CD4-positive, alpha-beta T cell (primary cell): ENCODE results near the gene HIPK2. TPM values are rescaled to one million over a fixed set of nuclear protein-coding genes. Genes with fewer than 3 reads are reported as not detected.

Source experiments
- ATAC-seq: fragments of 200-7000 bp; cut with Tn5 transposase; one replicate; pipeline ENCODE4 v1.10.0; 2022; ENCODE audit warnings: mild to moderate bottlenecking; ENCODE audit not compliant: poor library complexity
- CTCF ChIA-PET: fragments of 350-600 bp; sonication (Branson Sonifier 250); formaldehyde crosslinking; loops from one replicate; lab custom pipeline; 2021; ENCODE audit warnings: antibody characterized with exemption, inconsistent platforms; lab: Charles Lee
- POLR2A ChIA-PET: fragments of 350-600 bp; sonication (Branson Sonifier 250); formaldehyde crosslinking; loops from one replicate; lab custom pipeline; 2021; ENCODE audit warnings: antibody characterized with exemption, inconsistent platforms; lab: Charles Lee
- DNase-seq, 14 experiments: peaks; one replicate each; pipeline ENCODE4 v3.0.0-alpha.2; 2013 to 2020; ENCODE audit warnings: mixed read lengths in 2 of 14
- H3K27ac ChIP-seq, 2 donors: one replicate each; pipeline versions ENCODE4 v1.5.1 to v1.7.0; 2013; ENCODE audit warnings: low read length in 2 of 2, low read depth in 1 of 2, mild to moderate bottlenecking in 1 of 2
- H3K27me3 ChIP-seq, 2 experiments: 1 replicate in 1 of 2; 2 replicates in 1 of 2; pipeline versions ENCODE4 v1.6.1 to v1.7.0; 2013; ENCODE audit warnings: low read length in 2 of 2, control low read depth in 1 of 2, mild to moderate bottlenecking in 1 of 2, moderate library complexity in 1 of 2; ENCODE audit not compliant: insufficient read depth in 2 of 2, control insufficient read depth in 1 of 2
- H3K36me3 ChIP-seq: one replicate; pipeline ENCODE4 v1.6.1; 2013; ENCODE audit warnings: low read length, control low read depth; ENCODE audit not compliant: insufficient read depth
- H3K4me1 ChIP-seq: one replicate; pipeline ENCODE4 v1.6.1; 2013; ENCODE audit warnings: low read length, control low read depth; ENCODE audit not compliant: insufficient read depth
- H3K4me3 ChIP-seq: one replicate; pipeline ENCODE4 v1.5.1; 2013; ENCODE audit warnings: mild to moderate bottlenecking, low read length, moderate library complexity
- H3K9me3 ChIP-seq, 2 experiments: 1 replicate in 1 of 2; 2 replicates in 1 of 2; pipeline versions ENCODE4 v1.6.1 to v1.7.0; 2013; ENCODE audit warnings: low read length in 2 of 2, mild to moderate bottlenecking in 2 of 2, control low read depth in 1 of 2, moderate library complexity in 1 of 2; ENCODE audit not compliant: control insufficient read depth in 1 of 2, insufficient read depth in 1 of 2
- H3K27ac Mint-ChIP-seq: one replicate; pipeline ENCODE4 v1.8.0; 2020; ENCODE audit warnings: mixed read lengths
- H3K27me3 Mint-ChIP-seq: one replicate; pipeline ENCODE4 v1.8.0; 2021; ENCODE audit warnings: mixed read lengths
- H3K36me3 Mint-ChIP-seq: one replicate; pipeline ENCODE4 v1.8.0; 2021; ENCODE audit warnings: low read depth, mixed read lengths
- H3K4me1 Mint-ChIP-seq: one replicate; pipeline ENCODE4 v1.8.0; 2021; ENCODE audit warnings: low read depth, mixed read lengths
- H3K4me3 Mint-ChIP-seq: one replicate; pipeline ENCODE4 v1.8.0; 2020; ENCODE audit warnings: mild to moderate bottlenecking, mixed read lengths
- H3K9me3 Mint-ChIP-seq: one replicate; pipeline ENCODE4 v1.8.0; 2020; ENCODE audit warnings: mixed read lengths
- intact Hi-C, 2 experiments: fragments of 100-400 bp; cut with DNase I in 1 of 2; cut with micrococcal nuclease in 1 of 2; formaldehyde crosslinking; loops; one replicate each; pipeline versions ENCODE4 v1.15.1 to v1.9.0; 2023 to 2025; cut with DNase I, micrococcal nuclease
- total RNA-seq, 174 experiments: library from RNA in 2 of 174; stranded (reverse) in 2 of 174; gene quantifications; one replicate each; pipeline ENCODE4 v1.2.3 and lab custom pipeline; 2021 to 2026
- TF ChIP-seq, protein P1 (sequence below): fragments of 200-600 bp; IDR thresholded peaks from one replicate; pipeline ENCODE4 v1.8.0; 2022; ENCODE audit warnings: antibody characterized with exemption, mild to moderate bottlenecking

HIPK2 gene
- total RNA-seq, 2 experiments from 2014 or later: 36.5 to 37.0 TPM

DNA sequence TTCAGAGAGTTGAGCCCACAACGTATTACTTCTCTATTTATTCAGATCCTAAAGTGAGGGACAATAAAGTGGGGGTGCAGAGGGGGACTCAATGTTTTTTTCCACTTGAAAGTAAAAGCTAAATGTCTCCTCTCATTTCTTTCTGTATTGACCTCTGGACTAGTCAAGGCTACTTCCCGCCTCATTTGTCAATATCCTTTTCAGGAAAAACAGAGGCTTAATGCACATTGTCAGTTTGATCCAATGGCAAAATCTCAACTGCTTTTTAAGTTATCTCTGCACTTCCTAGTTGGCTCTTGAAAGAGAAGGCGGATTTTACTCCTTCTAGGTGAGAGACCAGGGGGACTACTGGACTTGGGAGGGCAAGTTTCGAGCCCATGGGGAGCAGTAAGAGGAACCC lies 56.4 kb downstream of the HIPK2 start:
- CTCF ChIA-PET: no interaction called here
- Mint-ChIP-seq H3K4me3 (no peak overlapping the region), H3K27me3 (no peaks in the 10 kb centered on the region), H3K36me3 (peaks cover 15% of the 10 kb centered on the region), H3K4me1 (peaks cover 18% of the 10 kb centered on the region), H3K27ac (no peak overlapping the region), H3K9me3 (no peaks in the 10 kb centered on the region)
- peaks cover 3% of the 10 kb centered on the region for H3K36me3 ChIP-seq
- H3K4me1 ChIP-seq: peaks cover 19% of the 10 kb centered on the region
- no peak for ATAC-seq
- intact Hi-C loops: loop anchor here in 1 of 2 experiments (5.0 kb wide), 2 partner anchors 74 to 281 kb away; no protein-coding TSS in a partner anchor
- H3K4me3 ChIP-seq: no peak overlapping the region
- no peaks in the 10 kb centered on the region for H3K9me3 ChIP-seq
- POLR2A ChIA-PET: no interaction called here
- H3K27ac ChIP-seq: no peak overlapping the region
- no peak for DNase-seq
- TF ChIP-seq, protein P1, sequence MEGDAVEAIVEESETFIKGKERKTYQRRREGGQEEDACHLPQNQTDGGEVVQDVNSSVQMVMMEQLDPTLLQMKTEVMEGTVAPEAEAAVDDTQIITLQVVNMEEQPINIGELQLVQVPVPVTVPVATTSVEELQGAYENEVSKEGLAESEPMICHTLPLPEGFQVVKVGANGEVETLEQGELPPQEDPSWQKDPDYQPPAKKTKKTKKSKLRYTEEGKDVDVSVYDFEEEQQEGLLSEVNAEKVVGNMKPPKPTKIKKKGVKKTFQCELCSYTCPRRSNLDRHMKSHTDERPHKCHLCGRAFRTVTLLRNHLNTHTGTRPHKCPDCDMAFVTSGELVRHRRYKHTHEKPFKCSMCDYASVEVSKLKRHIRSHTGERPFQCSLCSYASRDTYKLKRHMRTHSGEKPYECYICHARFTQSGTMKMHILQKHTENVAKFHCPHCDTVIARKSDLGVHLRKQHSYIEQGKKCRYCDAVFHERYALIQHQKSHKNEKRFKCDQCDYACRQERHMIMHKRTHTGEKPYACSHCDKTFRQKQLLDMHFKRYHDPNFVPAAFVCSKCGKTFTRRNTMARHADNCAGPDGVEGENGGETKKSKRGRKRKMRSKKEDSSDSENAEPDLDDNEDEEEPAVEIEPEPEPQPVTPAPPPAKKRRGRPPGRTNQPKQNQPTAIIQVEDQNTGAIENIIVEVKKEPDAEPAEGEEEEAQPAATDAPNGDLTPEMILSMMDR: no peak
- H3K27me3 ChIP-seq: no peaks in the 10 kb centered on the region

DNA sequence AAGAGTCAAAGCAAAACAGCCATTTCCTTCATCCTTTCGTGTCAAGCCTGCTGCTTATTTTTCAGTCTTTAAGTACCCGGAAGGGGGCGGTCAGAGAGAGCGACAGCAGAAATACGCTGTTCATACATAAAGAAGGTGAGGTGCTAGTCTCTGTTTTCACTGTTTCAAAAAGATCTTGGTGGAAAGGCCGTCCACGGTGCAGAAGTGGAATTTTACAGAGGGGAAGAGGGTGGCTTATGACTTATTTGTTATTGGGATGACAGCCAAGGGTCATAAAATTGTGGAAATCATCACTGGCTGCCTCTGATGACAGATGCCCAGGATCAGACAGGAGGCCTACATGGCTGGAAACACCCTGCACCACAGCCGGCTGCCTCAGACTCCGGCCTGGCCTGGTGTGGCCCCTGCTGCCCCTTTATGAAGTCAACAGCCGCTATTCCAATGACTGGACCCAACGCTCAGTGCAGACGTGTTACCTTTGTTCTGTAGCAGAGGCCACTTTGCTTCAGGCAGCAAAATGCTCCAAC lies 57.0 kb downstream of the HIPK2 start:
- Mint-ChIP-seq H3K27ac (no peak overlapping the region), H3K36me3 (peaks cover 17% of the 10 kb centered on the region), H3K4me1 (peaks cover 12% of the 10 kb centered on the region), H3K27me3 (no peaks in the 10 kb centered on the region), H3K4me3 (no peak overlapping the region), H3K9me3 (no peaks in the 10 kb centered on the region)
- ChIA-PET POLR2A (no interaction called here), CTCF (no interaction called here)
- H3K27me3 ChIP-seq: no peaks in the 10 kb centered on the region
- ATAC-seq: peak; percentile 54
- H3K36me3 ChIP-seq: peaks cover 10% of the 10 kb centered on the region
- no peaks in the 10 kb centered on the region for H3K9me3 ChIP-seq
- peak in 5 of 14 experiments; percentile 23 to 42 (median 34) for DNase-seq
- H3K4me3 ChIP-seq: no peak overlapping the region
- TF ChIP-seq, protein P1: no peak
- H3K4me1 ChIP-seq: peaks cover 13% of the 10 kb centered on the region
- no peak overlapping the region for H3K27ac ChIP-seq
- intact Hi-C loops: loop anchor here in 1 of 2 experiments (5.0 kb wide), 2 partner anchors 73 to 282 kb away; no protein-coding TSS in a partner anchor

DNA sequence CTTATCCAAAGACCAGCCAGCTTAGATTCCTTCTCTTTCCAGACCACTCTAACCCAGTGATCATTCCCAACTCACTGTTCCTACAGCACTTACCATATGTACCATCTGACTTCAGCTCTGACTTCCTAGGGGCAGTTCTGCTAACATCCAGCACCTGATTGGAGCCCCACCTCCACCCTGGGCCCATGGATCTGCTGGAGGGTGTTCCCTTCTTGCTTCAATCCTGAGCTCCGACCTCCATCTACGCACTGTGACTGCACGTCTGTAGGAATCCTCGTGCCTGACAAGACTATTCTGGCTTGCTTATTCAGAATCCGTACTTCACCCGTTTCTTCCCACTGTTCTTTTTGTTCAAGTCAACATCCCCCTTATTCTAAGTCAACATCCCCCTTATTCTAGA lies 57.6 kb downstream of the HIPK2 start:
- Mint-ChIP-seq H3K36me3 (peaks cover 23% of the 10 kb centered on the region), H3K9me3 (no peaks in the 10 kb centered on the region), H3K27ac (no peak overlapping the region), H3K4me3 (no peak overlapping the region), H3K27me3 (no peaks in the 10 kb centered on the region), H3K4me1 (peaks cover 10% of the 10 kb centered on the region)
- ChIA-PET POLR2A (no interaction called here), CTCF (no interaction called here)
- Histone ChIP-seq H3K4me3 (no peak overlapping the region), H3K27me3 (no peaks in the 10 kb centered on the region), H3K4me1 (peaks cover 8% of the 10 kb centered on the region), H3K9me3 (no peaks in the 10 kb centered on the region), H3K36me3 (peaks cover 15% of the 10 kb centered on the region), H3K27ac (no peak overlapping the region)
- no peak for ATAC-seq
- DNase-seq: no peak
- TF ChIP-seq, protein P1: no peak
- intact Hi-C loops: loop anchor here in 1 of 2 experiments (5.0 kb wide), 2 partner anchors 73 to 282 kb away; no protein-coding TSS in a partner anchor
